ENCODE measurements around the gene ZNRF4.

DNA sequence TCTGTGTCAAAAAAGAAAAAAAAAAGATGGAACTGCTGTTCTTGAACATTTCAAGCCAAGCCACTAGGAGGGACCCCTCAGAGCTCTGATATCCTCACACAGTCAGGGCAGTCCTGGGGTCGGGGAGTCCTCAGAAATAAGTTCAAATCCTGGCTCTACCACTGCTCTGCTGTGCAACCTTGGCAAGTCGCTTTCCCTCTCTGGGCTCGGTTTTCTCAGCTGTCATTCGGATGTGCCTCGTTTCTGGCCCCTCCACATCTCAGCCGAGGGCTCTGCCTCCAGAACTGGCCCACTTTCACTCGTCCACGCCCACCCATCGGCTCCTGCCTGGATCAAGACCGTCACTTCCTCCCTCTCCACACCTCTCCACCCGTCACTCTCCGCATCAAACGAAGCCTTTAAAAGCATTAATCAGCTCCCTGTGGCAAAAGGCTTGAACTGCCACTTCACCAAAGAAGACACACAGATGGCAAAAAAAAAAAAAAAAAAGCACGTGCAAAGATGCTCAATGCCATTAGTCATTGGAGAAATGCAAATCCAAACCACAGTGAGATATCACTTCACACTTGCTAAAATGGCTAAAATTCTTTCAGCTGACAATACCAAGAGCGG lies 7.4 kb upstream of the ZNRF4 start:
- no peak for TF ChIP-seq CTCF (IDR thresholded peaks at IDR 0.05)
- no peak for TF ChIP-seq POLR2A (IDR thresholded peaks at IDR 0.05)
